Transverse colon (tissue), 4 donors: Measurements from ENCODE around the gene C4orf17. TPM values are rescaled to one million over a fixed set of nuclear protein-coding genes. Genes with fewer than 3 reads are reported as not detected.
A peak's percentile ranks its signal among the peaks of the same experiment; 100 is the strongest.

Source experiments
- DNase-seq: peaks from one replicate; pipeline ENCODE4 v3.0.0-alpha.2; 2019
- H3K27ac ChIP-seq, 4 donors: fragments of 200-600 bp; sonication (generic); 2 replicates each; pipeline ENCODE4 v1.5.1; 2016 to 2018; ENCODE audit warnings: inconsistent platforms in 4 of 4
- H3K27me3 ChIP-seq: fragments of 200-600 bp; sonication (generic); 2 replicates; pipeline ENCODE4 v1.5.1; 2017; ENCODE audit warnings: inconsistent platforms
- H3K36me3 ChIP-seq, 4 donors: fragments of 200-600 bp; sonication (generic); 2 replicates each; pipeline ENCODE4 v1.5.1; 2017 to 2019; ENCODE audit warnings: inconsistent platforms in 4 of 4
- H3K4me1 ChIP-seq, 4 donors: fragments of 200-600 bp; sonication (generic); 2 replicates each; pipeline ENCODE4 v1.5.1; 2017 to 2020; ENCODE audit warnings: inconsistent platforms in 4 of 4
- H3K4me3 ChIP-seq, 4 donors: fragments of 200-600 bp; sonication (generic); 1 replicate in 1 of 4; 2 replicates in 3 of 4; pipeline versions ENCODE4 v1.5.1 to v1.6.1; 2017 to 2019; ENCODE audit warnings: inconsistent platforms in 4 of 4
- H3K9me3 ChIP-seq, 2 donors: fragments of 200-600 bp; sonication (generic); 2 replicates each; pipeline ENCODE4 v1.5.1; 2017 to 2019; ENCODE audit warnings: inconsistent platforms in 2 of 2
- CTCF ChIP-seq, 5 experiments: fragments of 200-600 bp in 3 of 5; fragments of 450-650 bp in 2 of 5; sonication (generic) in 3 of 5; IDR thresholded peaks; 1 replicate in 2 of 5; 2 replicates in 3 of 5; pipeline ENCODE4 v1.5.1; 2016 to 2017; ENCODE audit warnings: antibody characterized with exemption in 5 of 5, inconsistent platforms in 3 of 5, mild to moderate bottlenecking in 2 of 5, moderate library complexity in 1 of 5
- EP300 ChIP-seq: sonication (generic); formaldehyde crosslinking; IDR thresholded peaks from one replicate; pipeline ENCODE4 v1.6.1; 2017; ENCODE audit warnings: antibody characterized with exemption, low read depth
- POLR2A ChIP-seq: fragments of 450-650 bp; IDR thresholded peaks from one replicate; pipeline ENCODE4 v1.6.1; 2016; ENCODE audit warnings: antibody characterized with exemption, mild to moderate bottlenecking, moderate library complexity
- POLR2AphosphoS5 ChIP-seq, 3 donors: sonication (generic); formaldehyde crosslinking; IDR thresholded peaks; one replicate each; pipeline ENCODE4 v1.6.1; 2016; ENCODE audit warnings: antibody characterized with exemption in 3 of 3
- WGBS, 2 donors: methylation state at CpG; one replicate each; pipeline ENCODE4 v1.1.5; 2018; ENCODE audit warnings: low coverage in 1 of 2; 5-methylcytosine and 5-hydroxymethylcytosine counted together
- in situ Hi-C, 4 donors: fragments of 200-750 bp; cut with MboI; loops; one replicate each; pipeline versions ENCODE4 v1.15.0 to v1.15.1; 2017; ENCODE audit warnings: low sequenced_read_pairs in 3 of 4, low pct_ligation_motif_present in 1 of 4, low pct_unique_long_range_greater_than_20kb in 1 of 4
- intact Hi-C: fragments of 100-400 bp; cut with DNase I; formaldehyde crosslinking; loops from one replicate; pipeline ENCODE4 v1.15.1; 2023; ENCODE audit warnings: low total_unique reads
- total RNA-seq, 4 donors: library from RNA; depleted of rRNA; stranded (reverse); fragments of >200 nt; gene quantifications; one replicate each; pipeline ENCODE4 v1.1.0, GENCODE V29; 2016

The C4orf17 gene
- total RNA-seq, 4 donors from 2014 or later: not detected

- no peaks in the 10 kb centered on the region for H3K9me3 ChIP-seq
- in situ Hi-C loops: loop anchor here (5.0 to 25.0 kb wide), 6 partner anchors 241 to 391 kb away; partner anchors contain the start of genes LAMTOR3 (in 3 of the 4), DNAJB14 (in 2 of the 4) and H2AZ1 (in 1 of the 4)
- H3K27me3 ChIP-seq: no peaks in the 10 kb centered on the region
- no peaks in the 10 kb centered on the region for H3K36me3 ChIP-seq
- intact Hi-C loops: loop anchor here (5.0 to 10.0 kb wide), 3 partner anchors 239 to 331 kb away; partner anchors contain the start of genes ADH1B and LAMTOR3
- TF ChIP-seq POLR2AphosphoS5 (IDR thresholded peaks at IDR 0.05): peak; percentile 64 to 86 (median 85)
- peak in 3 of 5 experiments; percentile 15 to 48 (median 35) for TF ChIP-seq CTCF (IDR thresholded peaks at IDR 0.05)
- peak; percentile 85 for TF ChIP-seq POLR2A
- TF ChIP-seq EP300: no peak
- H3K27ac ChIP-seq: peak within 1 kb of the TSS; percentile 92 to 98 (median 94)
- H3K4me1 ChIP-seq: peaks cover 0 to 14% (median 4%) of the 10 kb centered on the region in 4 donors
- WGBS, 2 donors: 0% methylated on average over 15 to 41 of the region's 48 CpGs
- H3K4me3 ChIP-seq: peak within 1 kb of the TSS; percentile 50 to 66 (median 56)
- peak; percentile 97 for DNase-seq
Measured at GRCh38 chr4:99563310-99564186, 52.7 kb downstream of the C4orf17 start, which contains the start of gene TRMT10A. TSS of gene TRMT10A (minus strand) at chr4:99564039. CDS start at chr4:99559338, 4,701 bp downstream.

GRCh38 chr4:99564921-99565320, 54.1 kb downstream of the C4orf17 start:
- H3K9me3 ChIP-seq: no peaks in the 10 kb centered on the region
- H3K4me3 ChIP-seq: no peak overlapping the region
- TF ChIP-seq CTCF (IDR thresholded peaks at IDR 0.05) (no peak), EP300 (no peak), POLR2AphosphoS5 (IDR thresholded peaks at IDR 0.05) (no peak), POLR2A (no peak)
- in situ Hi-C loops: loop anchor here (5.0 to 25.0 kb wide), 6 partner anchors 240 to 390 kb away; partner anchors contain the start of genes LAMTOR3 (in 3 of the 4), DNAJB14 (in 2 of the 4) and H2AZ1 (in 1 of the 4)
- H3K27ac ChIP-seq: peak overlapping the region in 2 of 4 donors; percentile 92 to 95
- H3K4me1 ChIP-seq: peaks cover 0 to 14% (median 4%) of the 10 kb centered on the region in 4 donors
- no peak for DNase-seq
- H3K36me3 ChIP-seq: no peaks in the 10 kb centered on the region
- H3K27me3 ChIP-seq: no peaks in the 10 kb centered on the region
- intact Hi-C loops: loop anchor here (5.0 to 10.0 kb wide), 4 partner anchors 240 to 382 kb away; partner anchors contain the start of genes ADH1B, DNAJB14 and LAMTOR3

GRCh38 chr4:99571883-99572282, 61.1 kb downstream of the C4orf17 start:
- WGBS, 2 donors: 33 to 41% methylated on average over 1 of the region's 1 CpG
- H3K27ac ChIP-seq: peak overlapping the region in 3 of 4 donors; percentile 45 to 62 (median 52)
- no peaks in the 10 kb centered on the region for H3K36me3 ChIP-seq
- DNase-seq: no peak
- H3K27me3 ChIP-seq: peaks cover 17% of the 10 kb centered on the region
- no peak overlapping the region for H3K4me3 ChIP-seq
- TF ChIP-seq POLR2A (no peak), POLR2AphosphoS5 (IDR thresholded peaks at IDR 0.05) (no peak), EP300 (no peak), CTCF (IDR thresholded peaks at IDR 0.05) (no peak)
- no peaks in the 10 kb centered on the region for H3K9me3 ChIP-seq
- peaks cover 0 to 6% (median 0%) of the 10 kb centered on the region in 4 donors for H3K4me1 ChIP-seq
- intact Hi-C loops: no loop called here
- in situ Hi-C loops: loop anchor here in 2 of 4 donors (25.0 kb wide), 1 partner anchor 315 kb away; the partner anchor contains the start of gene LAMTOR3 (in 2 of the 2)
